Glutamatergic neuron (in vitro differentiated cells): ENCODE results near the gene RELT. TPM values are rescaled to one million over a fixed set of nuclear protein-coding genes. Genes with fewer than 3 reads are reported as not detected.

Experiments
- DNase-seq: peaks from one replicate; pipeline ENCODE4 v3.0.0; 2022
- H3K27ac Mint-ChIP-seq: one replicate; pipeline ENCODE4 v1.8.0; 2020; ENCODE audit warnings: mild to moderate bottlenecking, mixed read lengths, inconsistent platforms; ENCODE audit not compliant: unreplicated experiment
- H3K27me3 Mint-ChIP-seq: one replicate; pipeline ENCODE4 v1.8.0; 2020; ENCODE audit warnings: mild to moderate bottlenecking, moderate library complexity, mixed read lengths, inconsistent platforms; ENCODE audit not compliant: unreplicated experiment
- H3K36me3 Mint-ChIP-seq: one replicate; pipeline ENCODE4 v1.8.0; 2020; ENCODE audit warnings: mild to moderate bottlenecking, mixed read lengths, inconsistent platforms; ENCODE audit not compliant: unreplicated experiment
- H3K4me1 Mint-ChIP-seq: one replicate; pipeline ENCODE4 v1.8.0; 2020; ENCODE audit warnings: mild to moderate bottlenecking, low read depth, mixed read lengths, inconsistent platforms; ENCODE audit not compliant: unreplicated experiment
- H3K4me3 Mint-ChIP-seq: one replicate; pipeline ENCODE4 v1.8.0; 2020; ENCODE audit warnings: mild to moderate bottlenecking, mixed read lengths, inconsistent platforms; ENCODE audit not compliant: unreplicated experiment
- H3K9me3 Mint-ChIP-seq: one replicate; pipeline ENCODE4 v1.8.0; 2020; ENCODE audit warnings: mild to moderate bottlenecking, moderate library complexity, mixed read lengths, inconsistent platforms; ENCODE audit not compliant: unreplicated experiment
- total RNA-seq: library from RNA; stranded (reverse); fragmentation: NEBNext Ultra II Directional; extraction: Animal tissue kit (Norgen Biotek cat#: 25700); gene quantifications from one replicate; pipeline ENCODE4 v1.2.1, GENCODE V29; 2021; ENCODE audit not compliant: unreplicated experiment
- TF ChIP-seq, protein P1 (sequence below): fragments of 200-600 bp; sonication (generic); IDR thresholded peaks from one replicate; pipeline ENCODE4 v1.5.0; 2021; ENCODE audit not compliant: partially characterized antibody, unreplicated experiment

RELT gene
- total RNA-seq, 1 donor from 2014 or later: 9.2 TPM

DNA sequence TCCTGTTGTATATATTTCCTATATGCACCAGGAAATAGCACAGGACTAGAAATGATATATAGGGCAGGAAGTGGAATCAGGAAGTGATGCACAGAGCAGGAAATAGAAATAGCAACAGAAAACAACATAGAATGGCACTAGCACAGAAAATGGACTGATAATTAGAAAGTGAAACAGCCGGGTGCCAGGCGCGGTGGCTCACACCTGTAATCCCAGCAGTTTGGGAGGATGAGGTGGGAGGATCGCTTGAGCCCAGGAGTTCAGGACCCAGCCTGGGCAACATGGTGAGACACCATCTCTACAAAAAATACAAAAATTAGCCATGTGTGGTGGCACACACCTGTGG is 10.0 kb upstream of the RELT start:
- Mint-ChIP-seq H3K4me1 (no peaks in the 10 kb centered on the region), H3K27ac (no peak overlapping the region), H3K36me3 (no peaks in the 10 kb centered on the region), H3K4me3 (no peak overlapping the region), H3K9me3 (peaks cover 2% of the 10 kb centered on the region), H3K27me3 (peaks cover 16% of the 10 kb centered on the region)
- TF ChIP-seq, protein P1, sequence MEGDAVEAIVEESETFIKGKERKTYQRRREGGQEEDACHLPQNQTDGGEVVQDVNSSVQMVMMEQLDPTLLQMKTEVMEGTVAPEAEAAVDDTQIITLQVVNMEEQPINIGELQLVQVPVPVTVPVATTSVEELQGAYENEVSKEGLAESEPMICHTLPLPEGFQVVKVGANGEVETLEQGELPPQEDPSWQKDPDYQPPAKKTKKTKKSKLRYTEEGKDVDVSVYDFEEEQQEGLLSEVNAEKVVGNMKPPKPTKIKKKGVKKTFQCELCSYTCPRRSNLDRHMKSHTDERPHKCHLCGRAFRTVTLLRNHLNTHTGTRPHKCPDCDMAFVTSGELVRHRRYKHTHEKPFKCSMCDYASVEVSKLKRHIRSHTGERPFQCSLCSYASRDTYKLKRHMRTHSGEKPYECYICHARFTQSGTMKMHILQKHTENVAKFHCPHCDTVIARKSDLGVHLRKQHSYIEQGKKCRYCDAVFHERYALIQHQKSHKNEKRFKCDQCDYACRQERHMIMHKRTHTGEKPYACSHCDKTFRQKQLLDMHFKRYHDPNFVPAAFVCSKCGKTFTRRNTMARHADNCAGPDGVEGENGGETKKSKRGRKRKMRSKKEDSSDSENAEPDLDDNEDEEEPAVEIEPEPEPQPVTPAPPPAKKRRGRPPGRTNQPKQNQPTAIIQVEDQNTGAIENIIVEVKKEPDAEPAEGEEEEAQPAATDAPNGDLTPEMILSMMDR: no peak
- no peak for DNase-seq

DNA sequence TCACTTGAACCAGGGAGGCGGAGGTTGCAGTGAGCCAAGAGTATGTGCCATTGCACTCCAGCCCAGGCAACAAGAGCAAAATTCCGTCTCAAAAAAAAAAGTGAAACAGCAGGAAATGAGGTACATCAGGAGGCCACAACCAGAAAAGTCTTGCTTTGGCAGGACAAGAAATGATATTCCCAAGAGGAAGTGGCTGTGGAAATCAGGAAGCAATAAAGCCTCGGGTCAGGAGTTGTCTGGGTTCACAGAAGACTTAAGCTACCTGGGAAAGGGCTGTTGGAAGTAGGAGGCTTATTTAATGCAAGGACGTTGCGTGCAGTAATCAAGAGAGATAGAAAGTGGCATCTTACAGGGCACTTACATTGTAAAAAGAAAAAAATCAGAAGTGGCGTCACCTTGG is 9.2 kb upstream of the RELT start:
- peaks cover 13% of the 10 kb centered on the region for H3K27me3 Mint-ChIP-seq
- H3K4me3 Mint-ChIP-seq: no peak overlapping the region
- no peaks in the 10 kb centered on the region for H3K36me3 Mint-ChIP-seq
- peaks cover 2% of the 10 kb centered on the region for H3K9me3 Mint-ChIP-seq
- no peak for DNase-seq
- TF ChIP-seq, protein P1: no peak
- no peaks in the 10 kb centered on the region for H3K4me1 Mint-ChIP-seq
- H3K27ac Mint-ChIP-seq: no peak overlapping the region

DNA sequence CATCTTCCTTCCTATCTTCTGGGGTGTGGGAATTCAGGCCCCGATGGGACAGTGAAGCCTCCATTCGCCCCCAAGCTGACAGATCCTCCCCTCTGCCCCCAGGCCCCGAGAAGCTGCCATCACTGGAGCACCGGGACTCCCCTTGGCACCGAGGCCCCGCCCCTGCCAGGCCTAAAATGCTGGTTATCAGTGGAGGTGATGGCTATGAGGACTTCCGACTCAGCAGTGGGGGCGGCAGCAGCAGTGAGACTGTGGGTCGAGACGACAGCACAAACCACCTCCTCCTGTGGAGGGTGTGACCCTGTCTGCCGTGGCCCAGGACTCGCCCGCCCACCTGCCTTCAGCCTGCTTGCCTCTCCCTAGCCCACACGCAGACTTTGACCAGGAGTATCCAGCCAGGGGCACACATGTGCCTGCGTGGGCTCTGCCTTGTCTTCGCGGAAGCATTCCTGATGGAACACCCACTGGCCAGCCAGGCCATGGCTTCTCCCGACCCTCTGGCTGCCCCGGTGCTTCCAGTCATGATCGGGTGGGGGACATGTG is 8.6 kb upstream of the RELT start:
- Mint-ChIP-seq H3K9me3 (peaks cover 2% of the 10 kb centered on the region), H3K36me3 (no peaks in the 10 kb centered on the region), H3K27ac (no peak overlapping the region), H3K4me3 (no peak overlapping the region), H3K4me1 (no peaks in the 10 kb centered on the region), H3K27me3 (peaks cover 12% of the 10 kb centered on the region)
- no peak for DNase-seq
- TF ChIP-seq, protein P1: no peak

DNA sequence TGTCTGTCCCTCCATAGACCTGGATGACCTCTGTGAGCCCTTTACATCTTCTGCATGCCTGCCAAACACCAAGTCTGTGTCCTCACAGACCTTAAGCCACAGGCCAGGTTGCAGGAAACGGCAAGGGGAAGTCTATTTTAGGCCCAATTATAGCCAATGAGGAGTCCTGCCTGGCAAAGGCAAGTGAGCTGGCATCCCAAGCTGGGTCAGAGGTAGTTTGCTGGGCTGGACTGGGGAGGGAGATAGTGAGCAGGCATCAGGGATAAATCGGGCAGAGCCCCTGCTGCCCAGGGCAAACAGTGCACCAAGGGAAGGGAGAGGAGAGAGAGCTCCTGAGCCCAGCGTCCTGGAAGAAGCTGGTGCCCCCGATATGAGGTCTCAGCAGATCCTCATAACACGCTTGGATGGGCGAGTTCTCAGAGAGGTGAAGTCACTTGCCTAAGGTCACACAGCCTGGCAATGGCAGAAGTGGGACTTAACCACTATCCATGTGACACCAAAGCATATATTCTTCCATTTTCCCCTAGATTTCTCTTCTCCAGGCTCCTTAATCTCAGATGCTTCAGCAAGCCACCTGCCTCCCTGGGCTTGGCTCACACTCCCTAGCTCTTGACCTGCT is 3.7 kb upstream of the RELT start:
- H3K36me3 Mint-ChIP-seq: no peaks in the 10 kb centered on the region
- peaks cover 8% of the 10 kb centered on the region for H3K4me1 Mint-ChIP-seq
- H3K27me3 Mint-ChIP-seq: peaks cover 8% of the 10 kb centered on the region
- DNase-seq: no peak
- H3K27ac Mint-ChIP-seq: no peak overlapping the region
- peaks cover 10% of the 10 kb centered on the region for H3K9me3 Mint-ChIP-seq
- no peak overlapping the region for H3K4me3 Mint-ChIP-seq
- TF ChIP-seq, protein P1: no peak

DNA sequence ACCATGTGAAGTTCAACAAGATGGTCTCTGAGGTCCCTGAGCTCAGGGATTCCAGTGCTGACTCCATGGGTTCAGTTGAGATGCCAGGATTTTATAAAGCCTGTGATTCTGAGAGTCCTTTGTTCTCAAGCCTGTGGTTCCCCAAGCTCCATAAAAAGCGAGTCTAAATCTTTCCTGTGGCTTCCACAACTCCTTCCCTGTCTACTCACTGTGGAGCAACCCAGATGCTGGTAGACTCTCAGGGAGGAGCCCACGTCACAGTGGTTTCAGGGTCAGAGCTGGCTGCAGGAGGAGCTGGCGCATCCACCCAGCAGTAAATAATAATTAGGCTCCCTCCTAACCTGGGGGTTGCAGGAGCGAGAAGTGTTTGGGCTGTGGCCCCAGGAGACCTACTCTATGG is 2.0 kb upstream of the RELT start:
- H3K27ac Mint-ChIP-seq: no peak overlapping the region
- DNase-seq: no peak
- H3K27me3 Mint-ChIP-seq: peaks cover 8% of the 10 kb centered on the region
- H3K4me1 Mint-ChIP-seq: peaks cover 11% of the 10 kb centered on the region
- H3K4me3 Mint-ChIP-seq: no peak overlapping the region
- no peaks in the 10 kb centered on the region for H3K36me3 Mint-ChIP-seq
- peaks cover 14% of the 10 kb centered on the region for H3K9me3 Mint-ChIP-seq
- TF ChIP-seq, protein P1: no peak
